ENCODE measurements around the gene PRR35. TPM values are rescaled to one million over a fixed set of nuclear protein-coding genes. Genes with fewer than 3 reads are reported as not detected.

PRR35 gene
- total and polyA plus RNA-seq, 4 donors: not detected

GRCh38 chr16:540645-541340, 19.4 kb upstream of the PRR35 start (continued):
- TF ChIP-seq GABPA (IDR thresholded peaks at IDR 0.05 in 1 of 2, conservative IDR thresholded peaks at IDR 0.05 in 1 of 2): no peak

DNA sequence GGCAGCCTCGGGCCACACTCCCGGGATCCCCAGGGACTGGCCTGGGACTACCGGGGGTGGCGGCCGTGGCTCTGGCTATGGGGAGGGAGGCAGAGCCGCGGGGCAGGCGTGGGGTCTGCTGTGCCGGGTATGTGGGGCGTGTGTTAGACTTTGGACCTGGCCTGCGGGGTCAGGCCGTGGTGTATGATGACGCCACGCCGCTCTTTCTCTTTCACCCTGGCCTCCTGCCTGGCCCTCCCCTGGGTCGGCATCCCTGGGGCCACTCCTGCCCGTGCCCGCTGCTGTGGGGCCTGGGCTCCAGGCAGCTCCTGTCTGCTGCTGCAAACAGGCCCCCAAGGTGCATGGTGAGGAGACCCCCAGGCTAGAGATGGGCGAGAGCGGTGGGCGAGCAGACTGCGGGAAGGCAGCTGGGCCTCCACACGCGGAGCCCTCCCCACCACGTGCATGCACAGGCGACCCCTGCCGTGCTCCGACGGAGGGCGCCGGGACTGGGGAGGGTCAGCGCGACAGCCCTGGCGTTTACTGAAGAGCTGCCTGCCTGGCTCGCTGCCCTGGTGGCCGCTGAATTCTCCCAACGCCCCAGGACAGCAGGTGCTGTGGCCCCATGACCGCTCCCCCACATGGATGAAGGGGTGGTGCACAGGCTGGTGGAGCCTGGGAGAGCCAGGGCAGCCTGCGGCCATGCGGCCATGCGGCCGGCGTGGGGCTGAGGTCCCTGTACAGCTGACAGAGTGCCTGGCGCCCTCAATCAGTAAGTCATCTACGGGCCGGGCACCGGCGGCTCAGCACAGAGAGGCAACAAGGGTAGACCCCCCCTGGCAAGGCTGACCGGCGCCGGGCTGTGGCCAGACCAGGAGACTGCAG, 16.7 kb upstream of the PRR35 start:
- Histone ChIP-seq H3K4me3 (ENCODE audit: low read depth in 1 of 3, low read length in 3 of 3) (peak overlapping the region in 1 of 3 donors; percentile 26), H3K27me3 (ENCODE audit: control insufficient read depth in 4 of 4, insufficient read depth in 4 of 4, low read length in 3 of 4) (no peaks in the 10 kb centered on the region), H3K9me3 (ENCODE audit: control insufficient read depth in 4 of 4, low read length in 3 of 4) (no peaks in the 10 kb centered on the region), H3K4me1 (ENCODE audit: control insufficient read depth in 4 of 4, insufficient read depth in 4 of 4, low read length in 3 of 4) (peaks cover 12 to 33% (median 23%) of the 10 kb centered on the region in 4 donors), H3K36me3 (ENCODE audit: control insufficient read depth in 4 of 4, insufficient read depth in 3 of 4, low read depth in 1 of 4, low read length in 3 of 4) (peaks cover 0 to 6% (median 2%) of the 10 kb centered on the region in 4 donors), H3K9ac (ENCODE audit: low read depth in 1 of 2, low read length in 2 of 2) (peak overlapping the region; percentile 26 to 60), H3K27ac (ENCODE audit: low read depth in 1 of 2, low read length in 2 of 2) (peak overlapping the region; percentile 82 to 85)
- peak; percentile 64 for DNase-seq (ENCODE audit: low spot score)
- TF ChIP-seq, protein P1, sequence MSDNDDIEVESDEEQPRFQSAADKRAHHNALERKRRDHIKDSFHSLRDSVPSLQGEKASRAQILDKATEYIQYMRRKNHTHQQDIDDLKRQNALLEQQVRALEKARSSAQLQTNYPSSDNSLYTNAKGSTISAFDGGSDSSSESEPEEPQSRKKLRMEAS (IDR thresholded peaks at IDR 0.05): no peak
- TF ChIP-seq HNF4A (conservative IDR thresholded peaks at IDR 0.05) (peak; percentile 97), TAF1 (conservative IDR thresholded peaks at IDR 0.05) (no peak), RAD21 (IDR thresholded peaks at IDR 0.05) (peak in 1 of 2 donors; percentile 19), HNF4G (IDR thresholded peaks at IDR 0.05) (peak; percentile 92), SP1 (IDR thresholded peaks at IDR 0.05) (peak; percentile 89), RXRA (IDR thresholded peaks at IDR 0.05) (peak in 1 of 2 donors; percentile 74)
- TF ChIP-seq, protein P2, sequence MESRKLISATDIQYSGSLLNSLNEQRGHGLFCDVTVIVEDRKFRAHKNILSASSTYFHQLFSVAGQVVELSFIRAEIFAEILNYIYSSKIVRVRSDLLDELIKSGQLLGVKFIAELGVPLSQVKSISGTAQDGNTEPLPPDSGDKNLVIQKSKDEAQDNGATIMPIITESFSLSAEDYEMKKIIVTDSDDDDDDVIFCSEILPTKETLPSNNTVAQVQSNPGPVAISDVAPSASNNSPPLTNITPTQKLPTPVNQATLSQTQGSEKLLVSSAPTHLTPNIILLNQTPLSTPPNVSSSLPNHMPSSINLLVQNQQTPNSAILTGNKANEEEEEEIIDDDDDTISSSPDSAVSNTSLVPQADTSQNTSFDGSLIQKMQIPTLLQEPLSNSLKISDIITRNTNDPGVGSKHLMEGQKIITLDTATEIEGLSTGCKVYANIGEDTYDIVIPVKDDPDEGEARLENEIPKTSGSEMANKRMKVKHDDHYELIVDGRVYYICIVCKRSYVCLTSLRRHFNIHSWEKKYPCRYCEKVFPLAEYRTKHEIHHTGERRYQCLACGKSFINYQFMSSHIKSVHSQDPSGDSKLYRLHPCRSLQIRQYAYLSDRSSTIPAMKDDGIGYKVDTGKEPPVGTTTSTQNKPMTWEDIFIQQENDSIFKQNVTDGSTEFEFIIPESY (IDR thresholded peaks at IDR 0.05): no peak
- 50% methylated on average over 51 of the region's 51 CpGs for WGBS

DNA sequence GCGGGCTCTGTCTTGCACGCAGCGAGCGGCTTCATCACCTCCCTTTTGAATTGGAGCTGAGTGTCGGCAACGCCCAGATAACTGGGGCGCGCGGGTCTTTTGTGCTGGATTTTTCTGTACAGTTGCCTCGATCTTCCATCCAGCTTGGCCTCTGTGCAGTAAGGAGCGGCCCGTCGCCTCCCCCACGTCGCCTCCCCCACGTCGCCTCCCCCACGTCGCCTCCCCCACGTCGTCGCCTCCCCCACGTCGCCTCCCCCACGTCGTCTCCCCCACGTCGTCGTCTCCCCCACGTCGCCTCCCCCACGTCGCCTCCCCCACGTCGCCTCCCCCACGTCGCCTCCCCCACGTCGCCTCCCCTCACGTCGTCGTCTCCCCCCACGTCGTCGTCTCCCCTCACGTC, 15.7 kb upstream of the PRR35 start:
- peaks cover 0 to 9% (median 4%) of the 10 kb centered on the region in 4 donors for H3K36me3 ChIP-seq (ENCODE audit: control insufficient read depth in 4 of 4, insufficient read depth in 3 of 4, low read depth in 1 of 4, low read length in 3 of 4)
- TF ChIP-seq HNF4A (conservative IDR thresholded peaks at IDR 0.05) (no peak), YY1 (IDR thresholded peaks at IDR 0.05) (no peak), NR2F2 (IDR thresholded peaks at IDR 0.05) (no peak), TAF1 (conservative IDR thresholded peaks at IDR 0.05) (no peak), RAD21 (IDR thresholded peaks at IDR 0.05) (no peak), FOXA1 (IDR thresholded peaks at IDR 0.05) (no peak)
- TF ChIP-seq, protein P1 (IDR thresholded peaks at IDR 0.05): no peak
- TF ChIP-seq, protein P2 (IDR thresholded peaks at IDR 0.05): no peak
- TF ChIP-seq, protein P3, sequence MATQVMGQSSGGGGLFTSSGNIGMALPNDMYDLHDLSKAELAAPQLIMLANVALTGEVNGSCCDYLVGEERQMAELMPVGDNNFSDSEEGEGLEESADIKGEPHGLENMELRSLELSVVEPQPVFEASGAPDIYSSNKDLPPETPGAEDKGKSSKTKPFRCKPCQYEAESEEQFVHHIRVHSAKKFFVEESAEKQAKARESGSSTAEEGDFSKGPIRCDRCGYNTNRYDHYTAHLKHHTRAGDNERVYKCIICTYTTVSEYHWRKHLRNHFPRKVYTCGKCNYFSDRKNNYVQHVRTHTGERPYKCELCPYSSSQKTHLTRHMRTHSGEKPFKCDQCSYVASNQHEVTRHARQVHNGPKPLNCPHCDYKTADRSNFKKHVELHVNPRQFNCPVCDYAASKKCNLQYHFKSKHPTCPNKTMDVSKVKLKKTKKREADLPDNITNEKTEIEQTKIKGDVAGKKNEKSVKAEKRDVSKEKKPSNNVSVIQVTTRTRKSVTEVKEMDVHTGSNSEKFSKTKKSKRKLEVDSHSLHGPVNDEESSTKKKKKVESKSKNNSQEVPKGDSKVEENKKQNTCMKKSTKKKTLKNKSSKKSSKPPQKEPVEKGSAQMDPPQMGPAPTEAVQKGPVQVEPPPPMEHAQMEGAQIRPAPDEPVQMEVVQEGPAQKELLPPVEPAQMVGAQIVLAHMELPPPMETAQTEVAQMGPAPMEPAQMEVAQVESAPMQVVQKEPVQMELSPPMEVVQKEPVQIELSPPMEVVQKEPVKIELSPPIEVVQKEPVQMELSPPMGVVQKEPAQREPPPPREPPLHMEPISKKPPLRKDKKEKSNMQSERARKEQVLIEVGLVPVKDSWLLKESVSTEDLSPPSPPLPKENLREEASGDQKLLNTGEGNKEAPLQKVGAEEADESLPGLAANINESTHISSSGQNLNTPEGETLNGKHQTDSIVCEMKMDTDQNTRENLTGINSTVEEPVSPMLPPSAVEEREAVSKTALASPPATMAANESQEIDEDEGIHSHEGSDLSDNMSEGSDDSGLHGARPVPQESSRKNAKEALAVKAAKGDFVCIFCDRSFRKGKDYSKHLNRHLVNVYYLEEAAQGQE (IDR thresholded peaks at IDR 0.05): no peak
- peaks cover 12 to 30% (median 23%) of the 10 kb centered on the region in 4 donors for H3K4me1 ChIP-seq (ENCODE audit: control insufficient read depth in 4 of 4, insufficient read depth in 4 of 4, low read length in 3 of 4)
- H3K27ac ChIP-seq (ENCODE audit: low read depth in 1 of 2, low read length in 2 of 2): no peak overlapping the region
- DNase-seq (ENCODE audit: low spot score): no peak
- no peaks in the 10 kb centered on the region for H3K9me3 ChIP-seq (ENCODE audit: control insufficient read depth in 4 of 4, low read length in 3 of 4)
- no peaks in the 10 kb centered on the region for H3K27me3 ChIP-seq (ENCODE audit: control insufficient read depth in 4 of 4, insufficient read depth in 4 of 4, low read length in 3 of 4)
- WGBS: 96% methylated on average over 46 of the region's 46 CpGs
- H3K4me3 ChIP-seq (ENCODE audit: low read depth in 1 of 3, low read length in 3 of 3): no peak overlapping the region
- H3K9ac ChIP-seq (ENCODE audit: low read depth in 1 of 2, low read length in 2 of 2): no peak overlapping the region
